Measurements from ENCODE around the gene TMEM269. TPM values are rescaled to one million over a fixed set of nuclear protein-coding genes. Genes with fewer than 3 reads are reported as not detected.
A peak's percentile ranks its signal among the peaks of the same experiment; 100 is the strongest.
"Not testable (repeated sequence)": the region's sequence is repeated elsewhere in the genome, so short reads cannot be mapped to it uniquely, and the experiment has no call there.

TMEM269 gene
- total RNA-seq, 1 donor from 2014 or later: 0.03 TPM

DNA sequence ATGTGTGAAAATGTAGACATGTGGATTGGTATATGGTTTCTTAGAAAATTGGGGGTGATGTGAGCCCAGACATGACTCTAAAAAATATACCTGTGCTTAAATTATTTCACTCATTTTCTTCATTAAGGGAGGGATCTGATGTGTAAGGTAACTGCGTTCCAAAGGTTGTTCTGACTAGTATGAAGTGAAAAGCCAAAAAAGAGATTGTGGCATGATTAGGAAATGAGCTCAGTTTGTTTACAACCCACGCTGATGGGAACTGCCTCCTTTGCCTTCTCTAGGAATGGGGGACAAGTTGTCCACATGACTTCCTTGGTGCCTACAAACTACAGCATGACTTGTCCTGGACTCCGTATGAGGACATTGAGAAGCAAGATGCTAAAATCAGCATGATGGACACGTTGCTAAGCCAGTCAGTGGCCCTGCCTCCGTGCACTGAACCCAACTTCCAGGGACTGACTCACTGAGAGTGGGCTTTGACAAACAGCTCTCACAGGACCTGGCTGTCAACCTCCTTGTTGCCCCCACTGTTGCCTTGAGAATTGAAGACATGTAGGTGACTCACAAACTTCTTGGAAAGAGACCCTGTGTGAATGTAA, 9.8 kb upstream of the TMEM269 start:
- no peak for DNase-seq (ENCODE audit: low read depth)

GRCh38 chr1:42776502-42776901, 8.3 kb upstream of the TMEM269 start:
- no peak for DNase-seq (ENCODE audit: low read depth)

DNA sequence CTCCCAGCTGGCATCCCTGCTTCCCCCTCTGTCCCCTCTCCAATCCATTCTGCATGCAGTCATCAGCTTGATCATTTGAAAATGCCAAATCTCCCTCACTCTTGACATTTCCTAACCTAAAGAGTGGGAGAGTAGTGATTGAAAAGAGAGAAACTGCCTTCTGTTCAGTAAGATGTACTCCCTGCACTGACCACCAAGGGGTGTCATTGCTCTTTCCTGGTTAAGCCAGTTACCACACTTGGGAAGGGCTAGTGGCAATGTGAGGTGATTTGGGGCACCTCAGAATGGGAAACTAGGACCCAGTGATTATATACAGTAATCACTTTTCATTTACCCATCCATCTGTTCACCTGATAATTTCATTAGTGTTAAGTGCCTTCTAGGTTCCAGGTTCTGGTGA, 6.9 kb upstream of the TMEM269 start:
- DNase-seq (ENCODE audit: low read depth): peak; percentile 55

GRCh38 chr1:42779725-42780124, 5.1 kb upstream of the TMEM269 start:
- DNase-seq (ENCODE audit: low read depth): no peak

DNA sequence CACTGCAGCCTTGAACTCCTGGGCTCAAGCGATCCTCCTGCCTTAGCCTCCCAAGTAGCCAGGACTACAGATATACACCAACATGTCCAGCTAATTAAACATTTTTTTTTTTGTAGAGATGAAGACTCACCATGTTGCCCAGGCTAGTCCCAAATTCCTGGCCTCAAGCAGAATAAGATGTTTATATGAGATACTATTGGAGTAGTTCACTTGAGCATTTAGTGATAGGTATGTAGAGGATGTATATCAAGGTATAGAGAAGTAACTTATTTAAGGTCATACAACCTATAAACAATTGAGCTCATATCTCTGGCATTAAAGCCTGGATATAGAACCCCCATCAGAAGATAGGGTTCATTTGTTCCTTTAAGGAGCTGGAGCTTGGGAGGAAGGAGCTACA, 4.6 kb upstream of the TMEM269 start:
- no peak for DNase-seq (ENCODE audit: low read depth)

DNA sequence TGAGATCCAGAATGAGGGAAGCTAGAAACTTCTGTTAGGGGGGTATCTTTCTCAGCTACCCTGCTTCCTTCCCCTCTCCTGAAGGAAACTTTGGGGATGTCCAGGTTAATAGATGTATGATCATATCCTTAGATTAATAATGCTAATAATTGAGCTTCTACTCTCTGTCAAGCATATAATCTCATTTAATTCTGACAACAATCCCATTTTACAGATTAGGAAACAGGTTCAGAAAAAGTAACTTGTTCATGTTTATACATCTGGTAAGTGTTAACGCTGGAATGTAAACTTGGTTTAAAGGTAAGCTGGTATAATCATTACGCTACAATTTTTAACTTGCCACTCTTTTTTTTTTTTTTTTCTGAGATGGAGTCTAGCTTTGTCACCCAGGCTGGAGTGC, 1.7 kb upstream of the TMEM269 start:
- DNase-seq (ENCODE audit: low read depth): no peak

DNA sequence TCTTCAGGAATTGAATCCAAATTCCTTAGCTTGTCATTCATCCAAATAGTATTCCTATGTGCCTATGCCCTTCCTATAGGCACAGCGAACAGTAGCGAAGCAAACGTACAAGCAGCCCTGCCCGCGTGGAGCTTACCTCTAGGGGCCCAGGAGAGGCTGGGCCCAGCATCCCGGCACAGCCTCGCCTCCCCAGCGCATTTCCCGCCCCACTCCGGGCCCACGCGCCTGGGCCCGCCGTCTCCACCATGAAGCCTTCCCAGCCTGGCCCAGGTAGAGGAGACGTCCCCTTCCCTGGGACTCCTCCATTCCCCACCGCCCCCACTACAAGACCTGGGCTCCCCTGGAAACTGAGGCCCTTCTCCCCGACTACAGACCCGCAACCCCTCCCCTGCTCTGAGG, 245 bp upstream of the TMEM269 start:
- DNase-seq (ENCODE audit: low read depth): no peak

GRCh38 chr1:42786097-42786496, 1.3 kb downstream of the TMEM269 start:
- no peak for DNase-seq (ENCODE audit: low read depth)

- DNase-seq (ENCODE audit: low read depth): no peak
Observed at GRCh38 chr1:42788021-42788420, 3.2 kb downstream of the TMEM269 start.

DNA sequence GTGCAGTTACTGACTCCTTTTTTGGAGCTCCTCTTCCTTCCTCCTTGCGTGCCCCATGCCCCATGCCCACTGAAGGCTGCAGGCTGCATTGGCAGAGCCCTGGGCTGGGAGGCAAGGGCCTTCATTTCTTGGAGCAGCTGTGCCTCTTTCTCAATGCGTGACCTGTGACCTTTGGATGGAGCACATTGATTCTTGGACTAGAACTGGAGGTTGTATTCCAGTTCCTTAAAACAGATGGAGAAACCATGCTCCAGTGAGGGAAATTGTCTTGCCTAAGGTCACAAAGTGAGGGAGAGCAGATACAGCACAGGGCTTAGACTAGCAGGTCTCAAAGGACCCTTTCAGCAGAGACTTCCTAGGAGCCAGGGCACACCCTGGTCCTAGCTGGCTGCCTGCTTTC, 9.0 kb downstream of the TMEM269 start:
- DNase-seq (ENCODE audit: low read depth): no peak

- no peak for DNase-seq (ENCODE audit: low read depth)
Observed at GRCh38 chr1:42797414-42797813, 12.6 kb downstream of the TMEM269 start.

GRCh38 chr1:42797979-42798378, 13.2 kb downstream of the TMEM269 start:
- DNase-seq (ENCODE audit: low read depth): no peak

DNA sequence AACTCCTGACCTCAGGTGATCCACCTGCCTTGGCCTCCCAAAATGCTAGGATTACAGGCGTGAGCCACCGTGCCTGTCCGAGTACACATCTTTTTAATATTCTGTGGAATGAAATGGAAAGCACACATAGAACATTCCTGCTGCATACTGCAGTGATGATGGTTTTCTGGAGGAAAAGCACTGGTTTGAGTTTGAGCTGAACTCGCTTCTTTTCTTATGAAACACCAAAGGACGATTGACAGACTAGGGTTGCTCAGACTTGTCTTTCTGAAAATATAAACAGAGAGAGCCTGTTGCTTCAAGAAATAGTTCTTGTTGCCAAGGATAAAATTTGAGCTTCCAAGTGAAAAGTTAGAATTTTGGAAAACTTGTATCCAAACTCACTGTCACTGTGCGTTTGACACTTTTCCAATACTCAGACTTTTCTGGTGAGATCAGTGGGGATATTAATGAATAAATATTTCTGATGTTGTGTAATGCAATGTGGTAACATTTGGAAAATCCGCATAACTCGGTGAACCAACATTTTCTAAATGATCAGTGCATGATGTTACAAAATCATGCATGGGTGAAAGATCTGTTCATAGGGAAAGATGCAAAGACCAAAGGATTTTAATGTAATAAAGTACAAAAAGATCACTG, 17.2 kb downstream of the TMEM269 start:
- DNase-seq (ENCODE audit: low read depth): peak; percentile 48

DNA sequence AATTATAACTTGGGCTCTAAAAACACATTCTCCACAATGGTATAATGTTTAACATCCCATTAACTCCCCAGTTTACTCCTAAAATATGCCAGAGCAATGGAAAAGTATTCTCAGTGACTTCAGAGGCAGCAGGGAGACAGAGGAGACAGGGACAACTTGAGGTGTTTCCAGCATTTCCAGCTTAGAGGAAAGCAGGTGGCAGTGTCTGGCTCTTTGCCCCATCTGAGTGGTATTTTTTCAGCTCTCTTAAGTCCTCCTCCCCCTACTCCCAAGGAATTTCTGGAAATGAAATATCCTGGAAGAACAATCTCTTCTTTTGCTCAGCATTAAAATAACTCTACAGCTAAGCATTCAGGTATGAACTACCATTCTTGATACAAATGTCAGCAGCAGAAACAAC, 21.4 kb downstream of the TMEM269 start:
- DNase-seq (ENCODE audit: low read depth): peak; percentile 57

GRCh38 chr1:42806593-42806992, 21.8 kb downstream of the TMEM269 start:
- DNase-seq (ENCODE audit: low read depth): peak; percentile 56

DNA sequence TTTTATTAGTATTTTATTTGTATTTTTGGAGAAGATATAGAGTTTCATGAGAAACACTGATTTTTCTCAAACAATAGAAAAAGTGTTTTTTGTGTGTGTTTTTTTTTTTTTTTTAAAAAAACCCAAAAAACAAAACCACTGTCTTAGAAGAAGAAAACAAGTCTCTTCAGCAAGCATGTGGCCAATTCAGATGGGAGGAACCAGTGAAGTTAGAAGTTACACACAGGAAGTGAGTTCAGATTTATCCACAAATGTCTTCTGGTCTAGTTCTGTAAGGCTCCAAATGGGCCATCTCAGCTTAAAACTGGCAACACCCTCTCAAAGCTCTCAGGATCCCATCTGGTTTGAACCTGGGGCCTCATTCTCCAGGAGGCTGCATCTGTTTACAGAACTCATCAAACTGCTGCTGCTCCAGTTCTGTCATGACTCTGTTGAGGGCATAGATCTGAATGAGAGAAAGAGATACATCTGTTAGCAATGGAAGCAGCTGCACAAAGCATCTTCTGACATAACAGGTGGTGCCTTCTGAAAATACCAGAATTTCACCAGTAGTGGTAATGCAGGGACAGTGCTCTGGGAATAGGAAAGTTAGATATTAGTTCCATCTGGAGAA, 22.4 kb downstream of the TMEM269 start:
- DNase-seq (ENCODE audit: low read depth): peak; percentile 91

GRCh38 chr1:42814815-42815214, 30.0 kb downstream of the TMEM269 start:
- not testable (repeated sequence) for DNase-seq (ENCODE audit: low read depth)

DNA sequence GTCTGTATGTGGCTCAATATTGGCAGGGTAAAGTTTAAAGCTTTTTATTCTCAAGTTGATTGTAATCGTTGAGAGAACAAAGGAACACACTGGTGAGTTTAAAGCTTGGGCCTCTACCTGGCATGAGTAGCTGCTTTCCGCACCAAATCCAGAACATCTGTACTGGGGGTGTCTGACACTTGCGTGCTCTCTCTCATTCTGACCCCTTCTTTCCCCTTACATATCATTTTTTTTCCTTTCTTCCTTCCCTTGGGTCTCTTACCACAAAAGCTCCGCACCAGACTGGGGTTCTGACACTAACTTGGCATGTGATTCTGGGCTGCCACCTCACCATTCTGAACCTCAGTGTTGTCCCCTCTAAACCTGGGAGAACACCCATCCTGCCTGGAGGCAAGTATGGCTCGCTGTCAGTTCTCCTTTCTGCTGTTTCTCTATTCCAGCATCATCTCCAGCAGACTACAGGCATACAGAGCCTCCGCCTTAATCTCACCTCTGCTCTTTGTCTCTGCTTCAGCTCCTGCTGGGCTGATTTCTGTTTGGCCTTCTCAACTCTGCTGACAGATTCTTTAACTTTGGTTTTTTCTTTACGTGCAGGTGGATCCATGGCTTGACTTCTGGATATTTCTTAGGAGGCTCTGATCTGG, 31.3 kb downstream of the TMEM269 start:
- no peak for DNase-seq (ENCODE audit: low read depth)

DNA sequence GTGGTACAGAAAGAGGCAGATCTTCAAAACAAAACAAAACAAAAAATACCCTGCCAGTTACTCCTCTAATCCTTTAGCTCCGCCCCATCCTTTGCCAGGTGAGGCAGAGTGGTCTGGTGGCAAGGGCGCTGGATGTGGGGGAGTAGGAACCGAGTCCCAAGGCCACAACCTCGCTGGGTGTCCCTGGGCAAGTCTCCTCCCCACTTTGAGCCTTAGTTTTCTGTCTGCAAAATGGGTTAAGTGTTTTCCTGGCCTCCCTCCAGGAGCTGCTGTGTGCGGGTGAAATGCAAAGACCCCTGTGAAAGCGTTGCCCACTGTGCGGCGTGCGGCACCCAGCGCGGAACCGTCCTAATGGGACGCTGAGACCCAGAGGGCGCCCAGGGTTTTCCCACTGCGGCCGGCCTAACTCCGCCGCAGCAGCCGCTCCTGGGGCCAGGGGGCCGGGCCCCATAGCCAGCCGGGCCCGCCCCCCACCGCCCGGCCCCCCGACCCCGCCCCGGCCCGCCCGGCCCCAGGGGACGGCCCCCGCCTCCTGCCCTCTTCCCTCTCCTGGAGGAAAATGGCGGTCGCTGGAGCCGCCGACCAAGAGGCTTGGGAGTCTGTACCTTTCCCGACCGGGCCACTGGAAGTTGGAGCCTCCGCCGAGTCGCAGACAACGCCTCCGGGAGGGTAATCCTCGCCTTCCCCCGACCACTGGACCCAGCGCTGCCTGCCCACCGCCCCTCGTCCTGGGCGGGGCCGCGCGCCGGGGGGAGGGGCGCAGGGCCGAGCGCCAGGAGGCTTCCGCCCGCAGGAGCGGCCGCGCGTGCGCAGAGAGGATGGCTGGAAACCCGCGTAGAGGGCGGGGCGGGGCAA, 32.0 kb downstream of the TMEM269 start, which contains the start of the genes ERMAP and SVBP:
Gene ERMAP (plus strand): TSS at position 538 of the 855 bp plus-strand sequence. CDS start 13,327 bp downstream, outside the sequence.
Gene SVBP (minus strand): TSS at position 813 of the 855 bp plus-strand sequence. CDS start 853 bp downstream, outside the sequence.
- peak; percentile 88 for DNase-seq (ENCODE audit: low read depth)

GRCh38 chr1:42817440-42817767, 32.6 kb downstream of the TMEM269 start:
- DNase-seq (ENCODE audit: low read depth): no peak

- no peak for DNase-seq (ENCODE audit: low read depth)
Observed at GRCh38 chr1:42817976-42818375, 33.2 kb downstream of the TMEM269 start.
